Kidney (tissue), 14 donors: Measurements from ENCODE around the gene KRT82. TPM values are rescaled to one million over a fixed set of nuclear protein-coding genes. Genes with fewer than 3 reads are reported as not detected.

Experiments
- DNase-seq, 5 donors: peaks; one replicate each; pipeline ENCODE4 v3.0.0-alpha.2; 2013 to 2020
- FAIRE-seq: peaks from 2 replicates; lab custom pipeline; 2012; peaks lifted over from hg19 to GRCh38; lab: Jason Lieb, UNC
- H3K27ac ChIP-seq, 2 donors: one replicate each; pipeline ENCODE4 v1.7.0; 2013; ENCODE audit warnings: low read depth in 2 of 2, low read length in 2 of 2, inconsistent platforms in 1 of 2
- H3K27me3 ChIP-seq: one replicate; pipeline ENCODE4 v1.7.1; 2013; ENCODE audit warnings: low read length, inconsistent platforms; ENCODE audit not compliant: control insufficient read depth, insufficient read depth
- H3K36me3 ChIP-seq, 3 donors: one replicate each; pipeline versions ENCODE4 v1.7.0 to v1.7.1; 2013; ENCODE audit warnings: low read length in 3 of 3, control low read depth in 1 of 3, inconsistent platforms in 1 of 3; ENCODE audit not compliant: insufficient read depth in 3 of 3, control insufficient read depth in 2 of 3
- H3K4me1 ChIP-seq, 3 donors: one replicate each; pipeline versions ENCODE4 v1.7.0 to v1.7.1; 2013; ENCODE audit warnings: low read length in 3 of 3, inconsistent platforms in 1 of 3, low read depth in 1 of 3; ENCODE audit not compliant: control insufficient read depth in 2 of 3, insufficient read depth in 2 of 3
- H3K4me3 ChIP-seq, 3 donors: one replicate each; pipeline versions ENCODE4 v1.7.0 to v1.8.1; 2013; ENCODE audit warnings: low read length in 3 of 3, control low read depth in 1 of 3, inconsistent platforms in 1 of 3
- H3K9ac ChIP-seq, 3 donors: one replicate each; pipeline versions ENCODE4 v1.7.0 to v1.7.1; 2013; ENCODE audit warnings: low read length in 3 of 3, control low read depth in 1 of 3, inconsistent platforms in 1 of 3
- H3K9me3 ChIP-seq, 3 donors: one replicate each; pipeline versions ENCODE4 v1.7.0 to v1.7.1; 2013; ENCODE audit warnings: low read length in 3 of 3, control low read depth in 1 of 3, inconsistent platforms in 1 of 3; ENCODE audit not compliant: control insufficient read depth in 2 of 3, insufficient read depth in 1 of 3
- intact Hi-C: fragments of 100-400 bp; cut with DNase I; formaldehyde crosslinking; loops from one replicate; pipeline ENCODE4 v1.11.1; 2022
- polyA plus RNA-seq: library from polyadenylated mRNA; stranded (reverse); fragments of 350-450 nt; fragmentation: Illumina TruSeq; extraction: RNeasy Lipid Tissue Mini Kit (QIAGEN cat#74804); gene quantifications from one replicate; pipeline ENCODE4 v1.2.3, GENCODE V29; 2014; ENCODE audit warnings: low read depth, low replicate concordance; ENCODE audit not compliant: insufficient read depth
- total RNA-seq: library from RNA; stranded (reverse); fragmentation: NEBNext Ultra II Directional; extraction: Animal tissue kit (Norgen Biotek cat#: 25700); gene quantifications from one replicate; pipeline ENCODE4 v1.2.1, GENCODE V29; 2021
- TF ChIP-seq, protein P1 (sequence below): IDR thresholded peaks from 3 replicates; pipeline ENCODE4 v1.5.1; 2012; ENCODE audit warnings: mild to moderate bottlenecking, moderate library complexity, borderline replicate concordance; ENCODE audit not compliant: insufficient read depth; ENCODE audit errors: extremely low read depth
- donor health status: control.
- donor health status: control.
- donor health status: control.
- donor health status: control.
- donor health status: control.
- donor health status: DM: yes; HTN: yes; CAD: no.
- donor health status: Normal renal cell carcinoma (clear cell type).

KRT82 gene
- total and polyA plus RNA-seq, 2 donors from 2014 or later = not detected

DNA sequence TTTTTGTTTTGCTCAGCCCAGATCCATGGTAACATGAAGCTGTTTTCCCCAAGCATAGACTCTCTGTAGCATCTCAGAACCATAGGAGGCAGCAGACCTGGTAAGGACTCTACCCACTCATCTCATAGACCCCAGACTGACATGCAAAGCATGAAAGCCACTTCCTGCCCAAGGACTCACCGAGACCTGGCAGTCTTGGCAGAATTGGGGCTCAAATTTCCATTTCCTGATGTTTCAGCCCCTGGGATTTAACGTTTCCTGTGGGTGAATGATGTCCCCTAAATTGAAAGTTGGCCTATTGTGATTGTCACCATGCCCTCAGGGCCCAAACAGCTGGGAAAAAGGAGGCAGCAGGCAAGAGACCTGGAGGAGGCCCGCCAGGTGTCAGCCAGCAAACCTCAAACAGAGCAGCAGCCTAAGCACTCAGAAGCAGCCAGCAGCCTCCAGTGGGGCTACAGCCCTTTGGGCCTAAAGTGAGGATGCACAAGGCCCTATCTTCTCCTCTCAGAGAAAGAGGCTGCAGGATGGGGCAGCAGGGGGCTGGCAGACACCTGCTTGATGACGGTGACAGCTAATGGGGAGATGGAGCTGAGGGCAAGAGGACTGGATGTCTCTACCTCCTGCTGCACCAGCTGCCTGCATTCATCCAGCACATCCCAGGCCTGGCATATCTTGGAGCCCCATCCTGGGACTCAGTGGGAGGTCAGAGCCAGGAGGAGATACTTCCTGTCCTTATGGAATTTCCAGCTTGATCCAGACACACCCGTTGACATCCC is 47.4 kb downstream of the KRT82 start:
- Histone ChIP-seq H3K27me3 (no peaks in the 10 kb centered on the region), H3K9me3 (no peaks in the 10 kb centered on the region), H3K9ac (no peak overlapping the region), H3K4me1 (peaks cover 0 to 2% (median 0%) of the 10 kb centered on the region in 3 donors), H3K36me3 (no peaks in the 10 kb centered on the region), H3K27ac (no peak overlapping the region), H3K4me3 (no peak overlapping the region)
- DNase-seq (no peak), FAIRE-seq (no peak)
- TF ChIP-seq, protein P1, sequence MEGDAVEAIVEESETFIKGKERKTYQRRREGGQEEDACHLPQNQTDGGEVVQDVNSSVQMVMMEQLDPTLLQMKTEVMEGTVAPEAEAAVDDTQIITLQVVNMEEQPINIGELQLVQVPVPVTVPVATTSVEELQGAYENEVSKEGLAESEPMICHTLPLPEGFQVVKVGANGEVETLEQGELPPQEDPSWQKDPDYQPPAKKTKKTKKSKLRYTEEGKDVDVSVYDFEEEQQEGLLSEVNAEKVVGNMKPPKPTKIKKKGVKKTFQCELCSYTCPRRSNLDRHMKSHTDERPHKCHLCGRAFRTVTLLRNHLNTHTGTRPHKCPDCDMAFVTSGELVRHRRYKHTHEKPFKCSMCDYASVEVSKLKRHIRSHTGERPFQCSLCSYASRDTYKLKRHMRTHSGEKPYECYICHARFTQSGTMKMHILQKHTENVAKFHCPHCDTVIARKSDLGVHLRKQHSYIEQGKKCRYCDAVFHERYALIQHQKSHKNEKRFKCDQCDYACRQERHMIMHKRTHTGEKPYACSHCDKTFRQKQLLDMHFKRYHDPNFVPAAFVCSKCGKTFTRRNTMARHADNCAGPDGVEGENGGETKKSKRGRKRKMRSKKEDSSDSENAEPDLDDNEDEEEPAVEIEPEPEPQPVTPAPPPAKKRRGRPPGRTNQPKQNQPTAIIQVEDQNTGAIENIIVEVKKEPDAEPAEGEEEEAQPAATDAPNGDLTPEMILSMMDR = no peak
- intact Hi-C loops = no loop called here

DNA sequence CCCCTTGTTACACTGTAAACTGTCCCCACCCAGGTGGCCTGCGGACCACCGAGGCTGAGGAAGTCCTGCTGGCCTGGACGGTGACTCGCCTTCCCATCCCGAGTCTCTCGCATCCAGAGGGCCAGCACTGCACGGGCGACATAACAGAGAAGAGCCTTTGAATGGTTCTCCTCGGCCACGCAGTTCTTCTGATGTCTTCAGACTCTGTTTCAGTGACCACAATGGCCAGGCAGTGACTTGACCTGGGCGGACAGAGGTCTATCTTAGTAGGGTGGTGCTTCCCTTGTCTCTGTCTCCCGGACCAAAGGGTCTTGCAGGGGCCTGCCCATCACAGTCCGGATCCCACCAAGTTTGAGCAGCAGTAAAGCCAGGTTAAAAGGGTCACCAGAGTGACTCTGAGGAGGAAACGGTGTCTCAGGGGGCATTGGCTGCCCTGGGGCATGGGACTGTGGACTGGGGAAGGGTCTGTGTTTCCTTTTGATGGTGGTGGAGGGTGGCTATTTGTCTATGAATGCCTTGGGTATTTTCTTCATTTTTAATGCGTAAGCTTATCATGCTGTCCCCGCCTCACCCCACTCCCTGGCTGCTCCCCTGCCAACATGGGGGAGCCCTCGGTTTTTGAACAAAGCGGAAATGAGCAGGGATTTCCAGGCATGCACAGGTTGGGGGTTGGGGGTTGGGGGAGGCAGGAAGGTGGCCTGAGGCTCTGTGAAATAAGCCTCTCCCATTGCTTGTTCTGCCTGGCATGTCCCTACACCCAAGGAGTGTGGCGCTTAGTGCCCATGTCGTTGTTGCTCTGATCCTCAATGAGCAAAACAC is 49.2 kb downstream of the KRT82 start:
- Histone ChIP-seq H3K9me3 (no peaks in the 10 kb centered on the region), H3K4me1 (no peaks in the 10 kb centered on the region), H3K27ac (no peak overlapping the region), H3K36me3 (no peaks in the 10 kb centered on the region), H3K9ac (no peak overlapping the region), H3K4me3 (no peak overlapping the region), H3K27me3 (no peaks in the 10 kb centered on the region)
- DNase-seq (no peak), FAIRE-seq (no peak)
- intact Hi-C loops = no loop called here
- TF ChIP-seq, protein P1 = no peak

GRCh38 chr12:52356031-52356761 is 49.9 kb downstream of the KRT82 start:
- H3K36me3 ChIP-seq = no peaks in the 10 kb centered on the region
- TF ChIP-seq, protein P1 = no peak
- H3K27ac ChIP-seq = no peak overlapping the region
- no peak overlapping the region for H3K4me3 ChIP-seq
- no peak overlapping the region for H3K9ac ChIP-seq
- FAIRE-seq (no peak), DNase-seq (no peak)
- intact Hi-C loops = no loop called here
- H3K27me3 ChIP-seq = no peaks in the 10 kb centered on the region
- no peaks in the 10 kb centered on the region for H3K9me3 ChIP-seq
- no peaks in the 10 kb centered on the region for H3K4me1 ChIP-seq
